HG03108 (cell line): ENCODE data around the gene PHLPP2.

Experiments used
- ATAC-seq: cut with Tn5 transposase; IDR thresholded peaks from one replicate; pipeline ENCODE4 v1.9.1; 2021; ENCODE audit warnings: moderate library complexity; ENCODE audit not compliant: unreplicated experiment

The PHLPP2 gene

DNA sequence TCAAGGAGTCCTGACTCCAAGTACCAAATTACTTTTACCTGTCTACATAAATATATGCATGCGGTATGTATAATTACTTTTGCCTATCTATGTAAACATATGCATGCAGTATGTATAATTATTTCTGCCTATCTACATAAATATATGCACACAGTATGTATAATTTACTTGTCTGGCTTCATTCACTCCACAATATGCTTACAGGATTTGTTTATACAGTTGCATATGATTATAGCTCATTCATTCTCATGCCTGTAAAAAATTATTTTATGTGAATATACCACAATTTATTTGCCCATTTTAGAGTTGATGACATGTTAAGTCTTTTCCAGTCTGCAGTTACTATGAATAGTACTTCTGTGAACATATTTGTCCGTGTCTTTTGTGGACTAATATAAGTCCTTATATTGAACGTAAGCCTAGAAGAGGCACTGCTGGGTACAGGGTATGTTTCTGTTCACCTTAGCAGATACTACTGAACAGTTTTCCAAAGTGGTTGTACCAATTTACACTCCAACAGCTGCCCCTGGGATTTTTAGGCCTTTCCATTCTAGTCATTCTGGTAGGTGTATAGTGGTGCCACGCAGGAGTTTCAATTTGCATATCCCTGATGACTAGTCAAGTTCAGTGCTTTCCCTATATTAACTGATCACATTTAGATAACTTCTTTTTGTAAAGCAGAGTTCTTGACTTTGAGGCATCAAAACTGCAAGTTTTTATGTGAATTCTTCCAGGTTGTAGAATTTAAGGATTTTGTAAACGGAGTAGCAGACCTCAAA is 51.5 kb downstream of the PHLPP2 start:
- no peak for ATAC-seq

DNA sequence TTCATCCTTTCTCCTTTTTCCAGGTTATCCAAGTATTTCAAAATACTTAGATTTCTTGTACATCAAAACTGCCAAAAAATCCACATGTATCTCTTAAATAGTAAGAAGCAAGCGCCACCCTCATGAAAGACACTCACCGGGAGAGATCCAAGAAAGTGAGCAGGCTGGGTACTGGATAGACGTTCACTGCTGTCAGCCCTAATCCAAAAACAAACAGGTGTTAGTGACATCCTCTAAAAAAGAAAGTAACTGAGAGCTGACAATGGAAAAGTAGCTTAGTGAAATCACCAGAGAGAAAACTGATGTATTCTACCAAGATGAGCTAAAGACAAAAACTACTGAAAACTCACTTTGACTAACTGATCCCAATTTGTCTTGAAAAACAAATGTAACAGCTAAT is 52.4 kb downstream of the PHLPP2 start:
- no peak for ATAC-seq

DNA sequence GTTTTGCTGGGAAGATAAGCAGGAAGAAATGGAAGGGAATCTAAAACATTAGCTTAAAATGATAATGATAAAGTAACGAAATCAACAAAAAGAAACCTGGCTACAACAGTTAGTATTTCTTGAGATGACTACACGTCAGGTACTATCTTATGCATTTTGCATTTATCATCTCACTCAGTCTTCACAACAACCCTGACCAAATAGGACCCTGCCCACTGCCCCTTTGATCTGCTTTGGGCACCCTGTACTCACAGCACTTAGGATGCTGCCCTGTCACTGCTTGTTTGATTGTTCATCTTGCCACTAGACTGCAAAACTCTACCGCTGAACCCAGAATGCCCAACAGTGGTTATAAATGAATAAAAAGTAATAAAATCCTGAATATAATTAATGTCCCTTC is 53.3 kb downstream of the PHLPP2 start:
- no peak for ATAC-seq

DNA sequence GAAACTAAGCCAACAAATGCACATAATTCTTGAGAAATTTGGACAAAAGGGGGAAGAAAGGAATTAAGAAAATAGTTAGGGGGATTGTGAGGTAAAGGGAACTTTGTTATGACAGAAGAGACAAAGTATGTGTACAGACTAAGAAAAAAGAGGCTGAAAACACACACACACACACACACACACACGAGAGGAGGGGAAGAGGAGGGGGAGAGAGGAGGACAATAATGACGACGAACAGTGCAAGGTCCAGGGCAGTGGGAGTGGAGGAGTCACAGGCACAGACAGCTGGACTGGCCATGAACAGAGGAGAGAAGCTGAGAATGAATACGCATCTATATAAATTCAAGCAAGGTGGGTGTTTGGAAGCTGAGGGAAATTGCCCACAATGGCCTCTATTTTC is 54.0 kb downstream of the PHLPP2 start:
- ATAC-seq = no peak

DNA sequence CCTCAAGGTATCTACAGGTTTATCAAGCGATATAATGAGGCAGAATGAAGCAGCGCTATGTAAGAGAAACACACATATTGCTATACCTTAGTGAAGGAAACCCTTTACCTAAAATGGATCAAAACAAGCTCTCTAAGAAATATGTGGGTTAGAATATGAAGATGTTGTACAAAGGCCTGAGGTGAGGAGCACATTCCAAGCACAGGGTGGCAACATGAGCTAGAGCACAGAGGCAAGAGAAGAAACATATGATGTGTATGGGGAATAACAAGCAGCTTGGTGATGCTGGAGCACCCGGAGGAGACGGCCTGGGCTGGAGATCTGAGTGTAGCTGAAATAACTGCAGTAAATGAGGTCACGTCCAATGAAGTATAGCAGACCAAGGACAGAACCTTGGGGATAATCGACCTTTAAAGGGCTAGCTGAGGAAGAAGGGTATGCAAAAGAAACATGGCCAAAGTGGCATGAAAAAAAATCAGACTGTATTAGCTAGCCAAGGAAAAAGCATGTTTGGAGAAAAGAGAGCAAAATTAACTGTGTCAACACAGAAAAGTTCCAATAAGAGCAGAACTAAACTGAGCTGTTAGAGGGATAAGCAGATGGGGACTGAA is 54.5 kb downstream of the PHLPP2 start:
- ATAC-seq = no peak

DNA sequence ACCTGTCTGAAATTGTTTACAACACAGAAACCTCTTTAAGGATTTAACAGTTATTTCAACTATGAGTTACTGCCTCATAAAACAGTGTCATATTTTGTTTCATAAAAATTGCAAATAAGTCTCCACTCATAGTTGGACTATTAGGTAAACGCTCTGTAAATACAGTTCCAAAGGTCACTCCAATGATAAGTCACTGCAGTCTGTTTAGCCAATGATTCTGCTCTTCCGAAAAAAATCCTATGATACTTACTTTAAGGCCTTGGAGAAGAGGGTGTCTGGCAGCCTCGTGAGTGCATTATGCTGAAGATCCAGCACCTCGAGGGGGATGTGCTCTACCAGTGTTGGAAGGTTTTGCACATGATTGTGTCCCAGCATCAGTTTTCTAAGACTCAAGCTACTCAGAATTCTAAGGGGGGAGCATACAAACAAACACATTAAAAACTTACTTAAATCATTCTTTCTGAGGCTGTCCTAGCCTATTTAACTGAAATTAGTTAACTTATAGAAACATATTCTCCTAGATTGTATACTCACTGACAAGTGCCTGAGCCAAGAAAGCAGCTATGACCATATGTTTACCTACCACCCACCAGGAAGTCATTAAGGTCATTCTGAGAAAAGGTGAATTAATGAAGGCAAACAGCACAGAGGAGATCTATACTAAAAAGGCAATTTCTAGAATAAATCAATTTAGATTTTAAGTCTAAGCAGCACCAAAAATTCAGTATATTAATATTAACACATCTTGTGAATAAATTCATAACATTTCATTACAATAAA is 57.4 kb downstream of the PHLPP2 start:
- ATAC-seq = no peak

DNA sequence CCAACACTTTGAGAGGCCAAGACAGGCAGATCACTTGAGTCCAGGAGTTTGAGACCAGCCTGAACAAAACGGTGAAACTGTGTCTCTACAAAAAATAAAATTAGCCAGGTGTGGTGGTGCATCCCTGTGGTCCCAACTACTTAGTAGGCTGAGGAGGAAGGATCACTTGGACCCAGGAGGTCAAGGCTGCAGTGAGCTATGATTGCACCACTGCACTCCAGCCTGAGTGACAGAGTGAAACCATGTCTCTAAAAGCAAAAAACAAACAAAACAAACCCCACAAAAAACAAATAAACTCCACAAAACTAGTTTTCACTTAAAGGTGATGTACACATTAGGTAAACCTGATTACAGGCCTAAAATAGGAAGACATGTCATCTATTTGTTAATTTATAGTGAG is 58.2 kb downstream of the PHLPP2 start:
- ATAC-seq = no peak

DNA sequence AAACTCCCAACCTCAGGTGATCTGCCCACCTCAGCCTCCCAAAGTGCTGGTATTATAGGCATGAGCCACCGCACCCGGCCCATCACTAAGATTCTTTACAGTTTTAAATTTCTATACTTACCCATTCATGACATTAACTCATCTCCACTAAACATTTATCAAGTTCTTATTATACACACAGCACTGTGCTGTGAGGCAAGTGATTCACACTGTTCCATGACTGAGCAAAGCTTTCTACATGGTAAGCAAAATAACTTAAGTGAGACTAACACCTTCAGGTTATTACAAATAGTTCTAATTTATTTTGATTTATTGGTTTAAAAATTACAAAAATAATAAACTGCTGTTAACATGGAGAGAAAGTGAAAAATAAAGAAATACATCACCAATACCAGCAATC is 65.0 kb downstream of the PHLPP2 start:
- no peak for ATAC-seq

DNA sequence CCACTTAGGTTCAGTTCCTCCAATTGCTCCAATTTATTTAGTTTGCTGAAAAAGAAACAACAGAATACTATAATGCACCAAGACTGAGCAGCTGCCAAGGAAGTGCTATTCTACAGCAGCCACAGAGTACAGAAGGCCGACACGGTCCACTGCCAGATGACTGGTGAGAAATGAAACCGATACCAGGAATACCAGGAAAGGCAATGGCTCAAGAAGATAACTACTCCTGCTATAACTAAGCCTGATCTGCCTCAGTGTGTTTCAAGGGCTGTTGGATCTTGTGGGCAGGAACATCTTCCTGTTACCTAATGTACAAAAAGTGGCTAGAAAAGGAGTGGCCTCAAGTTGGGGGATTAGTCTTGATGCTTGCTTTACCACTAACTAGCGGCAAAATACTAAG is 65.7 kb downstream of the PHLPP2 start:
- no peak for ATAC-seq

DNA sequence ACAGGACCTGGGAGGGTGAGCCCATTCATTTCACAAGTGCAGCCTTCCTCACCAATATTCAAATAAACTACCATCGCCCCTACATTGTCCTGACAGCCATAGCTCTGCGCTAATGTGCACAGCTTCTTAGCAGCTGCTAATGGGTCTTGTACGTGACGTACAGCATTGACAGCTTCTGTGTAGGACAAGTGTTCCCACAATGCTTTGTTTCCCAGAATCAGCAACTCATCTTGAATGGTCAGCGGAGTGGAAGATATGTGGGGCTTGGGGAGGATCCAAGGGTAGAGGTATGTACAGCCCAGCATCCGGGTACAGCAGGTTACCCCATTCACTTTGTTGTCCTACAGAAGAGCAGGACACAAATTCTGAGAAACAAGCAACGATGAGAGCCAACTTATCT is 74.8 kb downstream of the PHLPP2 start:
- no peak for ATAC-seq

DNA sequence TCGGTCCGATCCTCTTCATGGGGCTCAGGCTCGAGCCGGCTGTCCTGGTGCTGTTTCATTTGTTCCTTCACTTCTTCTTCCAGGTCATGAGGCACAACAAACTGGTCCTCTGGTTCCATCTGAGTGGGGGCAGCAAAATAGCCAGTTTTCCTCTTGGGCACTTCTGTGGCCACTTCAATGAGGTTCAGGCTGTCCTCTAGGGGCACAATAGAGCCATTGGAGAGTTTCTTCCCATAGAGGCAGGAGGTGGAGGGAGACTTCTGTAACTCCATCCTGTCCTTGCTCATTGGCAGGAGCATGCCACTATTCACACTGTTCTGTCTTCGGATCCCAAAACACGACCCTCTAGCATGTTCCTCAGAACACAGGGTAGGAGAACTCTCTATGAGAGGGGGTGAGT is 75.6 kb downstream of the PHLPP2 start:
- ATAC-seq = no peak

DNA sequence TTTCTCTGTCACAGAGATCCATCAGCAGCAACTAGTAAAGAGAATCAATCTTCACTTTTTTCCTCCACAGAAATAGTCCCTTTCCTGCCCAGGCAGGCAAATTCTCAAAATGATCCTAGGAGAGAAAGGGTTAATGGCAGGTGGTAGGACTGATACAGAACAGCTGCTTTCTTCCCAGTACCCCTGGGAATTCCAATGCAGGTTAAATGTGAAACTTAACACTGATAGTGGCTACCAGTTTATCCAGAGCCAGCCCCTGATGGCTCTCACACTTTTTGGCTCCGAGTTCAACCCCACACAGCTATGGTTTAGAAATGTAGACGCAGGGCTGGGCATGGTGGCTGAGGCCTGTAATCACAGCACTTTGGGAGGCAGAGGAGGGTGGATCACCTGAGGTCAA is 76.3 kb downstream of the PHLPP2 start:
- ATAC-seq = no peak

DNA sequence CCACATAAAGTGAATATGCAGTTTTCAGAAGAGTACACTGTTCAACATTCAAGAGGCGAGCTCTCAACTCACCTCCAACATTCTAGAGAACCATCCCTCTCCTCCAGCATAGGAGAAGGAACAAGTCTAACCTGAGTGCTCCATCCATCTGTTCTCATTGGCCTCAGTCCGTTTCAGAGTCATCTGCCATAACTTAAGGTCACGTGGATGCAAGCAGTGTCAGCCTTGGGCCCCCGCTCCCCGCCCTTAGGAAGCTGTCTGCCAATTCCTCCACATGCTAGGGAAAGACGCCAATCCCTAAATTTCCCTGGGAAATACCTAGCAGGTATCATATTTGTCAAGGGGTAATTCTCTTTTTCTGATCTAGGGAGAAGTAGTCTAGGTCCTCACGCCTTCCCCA is 77.1 kb downstream of the PHLPP2 start:
- no peak for ATAC-seq

DNA sequence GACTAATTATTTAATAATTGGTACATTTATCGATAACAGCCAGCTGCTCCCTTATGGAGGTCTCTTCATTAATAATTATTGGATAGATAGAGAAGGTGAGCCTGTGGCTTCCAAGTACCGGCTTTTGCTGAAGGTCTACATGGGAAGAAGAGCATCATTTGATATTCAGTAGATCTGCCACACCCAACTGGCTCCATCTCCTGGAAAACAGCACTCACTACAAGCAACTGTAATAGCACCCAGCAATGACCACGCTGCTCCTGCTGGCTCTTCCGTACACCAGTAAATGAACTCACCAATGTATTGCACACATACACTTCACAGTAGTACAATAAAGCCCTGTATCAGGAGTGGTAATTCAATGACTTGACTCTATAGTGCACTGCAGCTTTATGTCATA is 79.1 kb downstream of the PHLPP2 start:
- ATAC-seq = no peak

DNA sequence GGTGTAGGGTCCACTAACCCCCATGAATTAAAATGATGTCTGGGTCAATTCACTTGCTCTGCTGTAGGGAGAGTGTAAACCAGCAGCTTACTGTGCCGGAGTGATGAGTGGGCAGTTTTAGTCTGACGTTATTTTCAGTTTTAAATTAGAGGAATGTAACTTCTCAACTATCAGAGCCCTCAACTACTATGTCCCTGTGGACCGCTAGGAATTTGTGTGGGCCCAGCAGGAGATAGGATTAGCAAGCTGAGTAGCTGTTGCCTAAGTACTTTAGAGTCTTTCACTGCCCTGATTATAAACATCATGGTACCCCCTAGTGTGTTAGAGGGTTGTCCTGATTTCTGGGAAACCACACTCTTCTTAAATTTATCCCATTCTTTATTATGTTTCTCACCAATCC is 87.1 kb downstream of the PHLPP2 start:
- no peak for ATAC-seq

DNA sequence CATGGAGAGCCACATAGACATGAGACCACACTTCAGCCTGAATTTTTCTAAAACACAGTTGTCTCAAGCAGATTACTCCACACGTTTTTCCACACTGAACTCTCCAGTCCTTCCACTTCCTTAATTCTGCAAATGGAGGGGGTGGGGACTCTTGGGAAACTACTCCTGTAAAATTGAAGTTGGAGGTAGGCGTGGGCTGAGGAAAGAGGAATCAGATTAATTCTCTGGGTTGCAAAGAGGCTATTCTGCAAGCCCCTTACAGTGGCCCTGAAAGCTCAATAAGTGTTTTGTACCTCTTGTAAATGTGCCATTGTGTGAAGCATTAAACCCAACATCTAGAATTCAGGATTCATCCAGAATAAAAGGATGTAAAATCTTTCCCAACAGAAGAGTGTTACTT is 88.9 kb downstream of the PHLPP2 start:
- no peak for ATAC-seq

DNA sequence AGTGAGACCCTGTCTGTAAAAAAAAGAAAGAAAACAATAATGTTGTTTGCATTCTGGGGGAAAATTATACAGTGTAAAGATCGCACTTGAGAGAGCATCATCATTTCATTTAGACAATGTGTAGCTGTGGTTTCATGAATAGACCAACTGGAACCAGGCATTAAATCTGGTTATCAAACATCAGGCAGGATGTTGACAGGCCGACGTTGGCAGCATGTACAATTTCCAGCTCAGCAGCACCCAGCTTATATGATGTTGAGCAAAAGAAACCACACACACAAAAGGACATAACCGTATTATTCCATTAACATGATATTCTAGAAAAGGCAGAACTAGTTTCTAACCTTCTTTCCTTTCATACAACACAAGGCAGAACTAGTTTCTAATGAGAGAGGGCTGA is 92.7 kb downstream of the PHLPP2 start:
- ATAC-seq = no peak

DNA sequence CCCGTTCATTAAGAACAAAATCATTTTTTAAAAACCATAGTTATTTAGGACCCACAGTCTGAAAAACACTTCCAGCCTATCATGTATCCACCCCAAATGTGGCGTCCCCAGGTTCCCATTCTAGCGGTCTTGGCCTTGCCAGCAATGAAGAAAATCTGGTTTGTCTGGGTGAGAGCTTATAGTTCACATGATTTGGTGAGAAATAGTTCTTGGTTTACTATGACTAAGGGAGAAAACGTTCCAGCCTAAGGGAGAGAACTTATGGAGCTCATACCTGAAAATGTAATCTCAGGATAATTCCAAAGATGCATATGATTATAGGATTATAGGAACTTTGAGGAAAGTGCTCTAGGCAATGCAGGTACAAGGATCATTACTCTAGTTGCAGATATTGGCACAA is 93.7 kb downstream of the PHLPP2 start:
- no peak for ATAC-seq

DNA sequence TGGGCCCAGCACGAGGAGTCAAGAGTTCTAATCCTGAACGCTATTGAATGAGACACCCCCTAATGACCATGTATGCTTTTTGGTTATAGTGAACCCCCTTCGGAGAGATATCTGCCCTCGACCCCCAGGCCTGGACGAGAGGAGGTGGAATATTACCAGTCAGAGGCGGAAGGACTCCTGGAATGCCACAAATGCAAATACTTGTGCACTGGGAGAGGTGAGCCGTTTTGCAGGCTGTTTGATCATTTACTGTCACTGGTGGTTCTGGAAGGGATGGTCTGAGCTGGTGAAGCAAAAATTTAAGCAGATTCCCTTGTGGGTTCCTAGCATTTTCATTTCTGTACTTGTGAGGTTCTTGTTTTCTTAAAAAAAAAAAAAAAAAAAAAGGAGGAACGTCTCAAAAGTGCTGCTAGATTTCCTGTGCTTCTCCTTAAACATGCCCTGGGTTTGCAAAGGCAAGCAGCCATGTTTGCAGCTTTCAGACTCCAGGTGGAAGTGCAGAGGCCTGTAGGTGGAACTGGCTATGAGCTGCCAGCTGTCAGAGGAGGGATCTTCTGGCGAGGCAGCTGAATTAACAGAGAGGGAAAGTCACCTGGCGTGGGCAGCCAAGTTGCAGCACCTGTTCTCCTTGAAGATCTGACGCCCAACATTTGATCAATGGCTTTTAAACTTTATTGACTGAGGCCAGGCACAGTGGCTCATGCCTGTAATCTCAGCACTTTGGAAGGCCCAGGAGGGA is 95.1 kb downstream of the PHLPP2 start:
- ATAC-seq = no peak

DNA sequence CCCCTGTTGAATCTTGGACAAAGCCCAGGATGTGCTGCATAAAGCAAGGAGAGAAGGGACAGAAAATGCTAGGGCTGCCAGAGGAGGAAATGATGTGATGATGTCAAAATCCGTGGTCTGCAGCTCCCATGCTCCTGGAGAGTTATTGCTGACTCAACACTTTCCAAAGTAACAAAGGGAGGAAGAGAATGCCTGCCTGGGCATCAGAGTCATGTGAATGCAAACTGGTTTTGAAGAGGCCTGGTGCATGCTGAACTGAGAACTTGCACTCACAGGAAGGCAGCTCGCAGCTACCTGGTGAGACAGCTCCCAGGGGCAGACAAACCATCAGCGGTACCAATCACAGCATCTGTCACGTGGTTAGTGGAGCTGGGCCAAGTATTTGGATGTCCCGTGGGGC is 95.7 kb downstream of the PHLPP2 start:
- no peak for ATAC-seq

DNA sequence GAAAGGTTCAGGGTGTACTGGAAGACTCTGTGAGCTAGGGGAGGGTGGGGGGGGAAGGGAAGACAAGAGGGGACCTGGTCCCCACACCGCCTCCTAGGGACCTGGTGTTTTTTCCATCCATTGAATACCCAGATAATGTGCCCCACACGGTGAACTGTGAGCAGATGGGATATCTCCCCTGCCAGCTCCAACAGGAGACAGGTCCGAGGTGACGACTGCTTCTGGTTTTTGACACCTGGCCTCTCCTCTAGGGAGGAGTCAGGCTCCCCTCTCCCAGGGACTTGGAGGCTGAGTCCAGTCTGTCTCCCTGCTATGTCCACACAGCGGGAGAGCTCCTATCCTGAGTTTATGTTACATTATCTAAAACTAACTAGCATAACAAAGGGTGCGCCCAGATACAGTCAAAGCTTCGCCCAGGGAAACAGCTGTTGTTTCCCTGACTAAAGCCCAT is 96.7 kb downstream of the PHLPP2 start:
- ATAC-seq = no peak

DNA sequence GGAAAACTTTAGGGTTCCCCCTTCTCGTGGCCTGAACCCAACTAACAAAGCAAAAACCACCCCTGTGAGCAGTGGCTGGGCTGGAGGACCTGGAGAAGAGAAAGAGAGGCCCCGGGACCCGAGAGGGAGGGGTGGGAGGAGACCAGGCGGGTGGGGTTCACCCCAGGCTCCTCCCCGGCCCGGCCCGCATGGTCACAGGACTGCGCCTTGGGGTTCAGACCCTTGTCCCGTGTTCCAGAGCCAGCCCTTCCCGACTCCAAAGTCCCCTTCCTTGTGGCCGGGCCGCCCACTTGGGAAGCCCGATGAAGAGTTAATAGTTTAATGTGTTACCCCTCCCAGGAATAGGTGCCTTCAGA is 97.7 kb downstream of the PHLPP2 start:
- no peak for ATAC-seq
